Measurements from ENCODE around the gene ACTL10. TPM values are rescaled to one million over a fixed set of nuclear protein-coding genes. Genes with fewer than 3 reads are reported as not detected.

The ACTL10 gene
- total RNA-seq, 1 donor from 2014 or later, result 1.3 TPM

GRCh38 chr20:33669224-33669623 is 2.5 kb downstream of the ACTL10 start:
- TF ChIP-seq, protein P1, sequence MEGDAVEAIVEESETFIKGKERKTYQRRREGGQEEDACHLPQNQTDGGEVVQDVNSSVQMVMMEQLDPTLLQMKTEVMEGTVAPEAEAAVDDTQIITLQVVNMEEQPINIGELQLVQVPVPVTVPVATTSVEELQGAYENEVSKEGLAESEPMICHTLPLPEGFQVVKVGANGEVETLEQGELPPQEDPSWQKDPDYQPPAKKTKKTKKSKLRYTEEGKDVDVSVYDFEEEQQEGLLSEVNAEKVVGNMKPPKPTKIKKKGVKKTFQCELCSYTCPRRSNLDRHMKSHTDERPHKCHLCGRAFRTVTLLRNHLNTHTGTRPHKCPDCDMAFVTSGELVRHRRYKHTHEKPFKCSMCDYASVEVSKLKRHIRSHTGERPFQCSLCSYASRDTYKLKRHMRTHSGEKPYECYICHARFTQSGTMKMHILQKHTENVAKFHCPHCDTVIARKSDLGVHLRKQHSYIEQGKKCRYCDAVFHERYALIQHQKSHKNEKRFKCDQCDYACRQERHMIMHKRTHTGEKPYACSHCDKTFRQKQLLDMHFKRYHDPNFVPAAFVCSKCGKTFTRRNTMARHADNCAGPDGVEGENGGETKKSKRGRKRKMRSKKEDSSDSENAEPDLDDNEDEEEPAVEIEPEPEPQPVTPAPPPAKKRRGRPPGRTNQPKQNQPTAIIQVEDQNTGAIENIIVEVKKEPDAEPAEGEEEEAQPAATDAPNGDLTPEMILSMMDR (IDR thresholded peaks at IDR 0.05), result no peak
- DNase-seq, result no peak
- ATAC-seq, result no peak
- intact Hi-C loops (cut with DNase I), result no loop called here
- Histone ChIP-seq H3K4me3 (no peak overlapping the region), H3K4me1 (peaks cover 29% of the 10 kb centered on the region), H3K27ac (no peak overlapping the region), H3K36me3 (peaks cover 16% of the 10 kb centered on the region), H3K9me3 (no peaks in the 10 kb centered on the region), H3K27me3 (no peaks in the 10 kb centered on the region)

- H3K27me3 ChIP-seq, result no peaks in the 10 kb centered on the region
- TF ChIP-seq, protein P1 (IDR thresholded peaks at IDR 0.05), result no peak
- no peaks in the 10 kb centered on the region for H3K9me3 ChIP-seq
- ATAC-seq (no peak), DNase-seq (no peak)
- peaks cover 30% of the 10 kb centered on the region for H3K4me1 ChIP-seq
- no peak overlapping the region for H3K4me3 ChIP-seq
- H3K36me3 ChIP-seq, result peaks cover 16% of the 10 kb centered on the region
- H3K27ac ChIP-seq, result no peak overlapping the region
- intact Hi-C loops (cut with DNase I), result no loop called here
These were observed 3.3 kb downstream of the ACTL10 start for GRCh38 chr20:33669873-33670640.

DNA sequence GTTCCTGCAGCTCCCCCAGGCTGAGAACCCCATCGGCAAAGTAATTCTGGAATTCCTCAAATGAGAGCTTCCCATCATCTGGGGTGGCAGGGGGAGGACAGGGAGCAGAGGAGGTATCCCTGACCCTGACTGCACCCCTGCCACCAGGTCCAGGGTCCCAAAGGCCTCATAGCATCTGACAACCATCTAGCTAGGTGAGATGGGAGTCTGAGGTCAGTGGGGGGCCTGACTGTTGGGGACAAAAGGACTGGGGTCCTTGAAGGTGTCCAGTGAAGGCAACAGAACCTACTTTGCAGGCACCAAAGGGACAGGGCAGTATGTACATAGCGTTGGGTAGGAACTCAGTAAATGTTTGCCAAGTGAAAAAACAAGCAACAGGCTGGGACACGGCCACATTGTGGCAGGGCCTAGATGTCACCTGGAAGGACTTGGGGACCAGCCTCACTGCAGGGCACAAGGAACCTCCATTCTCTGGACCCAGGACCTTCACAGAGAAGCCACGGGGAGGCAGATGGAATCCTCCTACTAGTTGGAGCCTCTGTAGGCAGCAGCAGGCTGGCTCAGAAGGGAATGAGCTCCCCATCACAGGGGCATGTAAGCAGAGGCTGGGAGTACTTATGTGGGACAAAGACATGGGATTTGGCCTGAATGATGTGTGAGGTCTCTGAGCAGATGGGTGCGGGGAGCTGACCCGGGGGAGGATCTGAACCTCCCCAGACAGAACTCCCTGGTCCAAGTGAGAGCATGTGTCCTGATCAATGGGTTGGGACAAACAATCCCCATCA is 4.2 kb downstream of the ACTL10 start:
- DNase-seq, result no peak
- Histone ChIP-seq H3K4me1 (peaks cover 31% of the 10 kb centered on the region), H3K4me3 (no peak overlapping the region), H3K27ac (no peak overlapping the region), H3K27me3 (no peaks in the 10 kb centered on the region), H3K9me3 (no peaks in the 10 kb centered on the region), H3K36me3 (peaks cover 16% of the 10 kb centered on the region)
- TF ChIP-seq, protein P1 (IDR thresholded peaks at IDR 0.05), result no peak
- intact Hi-C loops (cut with DNase I), result no loop called here
- ATAC-seq, result no peak

GRCh38 chr20:33671573-33672288 is 5.0 kb downstream of the ACTL10 start:
- no peak overlapping the region for H3K27ac ChIP-seq
- no peak for ATAC-seq
- TF ChIP-seq, protein P1 (IDR thresholded peaks at IDR 0.05), result no peak
- no peaks in the 10 kb centered on the region for H3K9me3 ChIP-seq
- peaks cover 29% of the 10 kb centered on the region for H3K4me1 ChIP-seq
- peaks cover 16% of the 10 kb centered on the region for H3K36me3 ChIP-seq
- H3K4me3 ChIP-seq, result peak overlapping the region; percentile 66
- intact Hi-C loops (cut with DNase I), result no loop called here
- H3K27me3 ChIP-seq, result no peaks in the 10 kb centered on the region
- no peak for DNase-seq

DNA sequence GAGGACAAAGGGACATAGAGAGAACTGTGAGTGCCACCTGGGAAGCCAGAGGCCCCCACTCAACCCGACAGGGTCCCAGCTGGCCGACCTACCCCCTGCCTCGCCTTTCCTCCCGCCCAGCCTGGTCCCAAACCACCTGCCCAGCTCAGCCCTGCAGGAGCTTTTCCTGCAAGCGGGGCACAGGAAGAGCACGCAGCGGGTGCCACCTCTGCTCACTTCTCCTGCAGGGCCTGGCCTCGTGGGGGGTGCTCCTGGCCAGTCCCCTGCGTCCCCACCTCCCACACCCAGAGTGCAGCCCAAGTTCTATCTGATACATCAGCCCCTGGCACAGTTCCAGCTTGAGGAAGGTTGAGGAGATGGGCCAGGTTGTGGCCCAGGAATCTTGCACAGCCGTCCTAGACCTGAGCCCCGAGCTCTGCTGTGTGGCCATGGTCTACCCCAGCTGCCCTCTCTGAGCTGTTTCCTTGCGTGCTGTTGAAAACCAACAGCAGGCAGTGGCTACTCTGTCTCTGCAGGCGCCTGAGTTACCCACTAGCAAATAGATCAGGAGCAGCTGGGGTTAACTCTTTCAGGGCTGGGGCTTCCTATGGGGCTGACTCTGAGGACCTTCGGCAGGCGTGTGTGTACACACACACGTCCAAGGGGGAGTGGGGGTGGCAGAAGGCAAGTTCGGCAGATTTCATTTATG is 5.8 kb downstream of the ACTL10 start:
- peaks cover 16% of the 10 kb centered on the region for H3K36me3 ChIP-seq
- TF ChIP-seq, protein P1 (IDR thresholded peaks at IDR 0.05), result no peak
- peak overlapping the region; percentile 66 for H3K4me3 ChIP-seq
- intact Hi-C loops (cut with DNase I), result no loop called here
- H3K27ac ChIP-seq, result no peak overlapping the region
- no peak for ATAC-seq
- DNase-seq, result no peak
- H3K27me3 ChIP-seq, result no peaks in the 10 kb centered on the region
- peaks cover 29% of the 10 kb centered on the region for H3K4me1 ChIP-seq
- H3K9me3 ChIP-seq, result no peaks in the 10 kb centered on the region
